GM13977 (cell line): ENCODE measurements around the gene HSPA12A.

Experiments used
- DNase-seq: peaks from one replicate; pipeline ENCODE4 v3.0.0; 2012; ENCODE audit warnings: low spot score
- in situ Hi-C: fragments of 300-500 bp; cut with MboI; formaldehyde crosslinking; loops from one replicate; pipeline ENCODE4 v1.12.0; 2022; ENCODE audit warnings: low sequenced_read_pairs, low pct_unique_long_range_greater_than_20kb, mixed read lengths, inconsistent platforms; ENCODE audit not compliant: unreplicated experiment
- TF ChIP-seq, protein P1 (sequence below): IDR thresholded peaks from 2 replicates; pipeline ENCODE4 v1.5.1; 2012; ENCODE audit warnings: mild to moderate bottlenecking, control low read depth; ENCODE audit not compliant: insufficient read depth; ENCODE audit errors: extremely low read depth, missing control alignments

HSPA12A gene

DNA sequence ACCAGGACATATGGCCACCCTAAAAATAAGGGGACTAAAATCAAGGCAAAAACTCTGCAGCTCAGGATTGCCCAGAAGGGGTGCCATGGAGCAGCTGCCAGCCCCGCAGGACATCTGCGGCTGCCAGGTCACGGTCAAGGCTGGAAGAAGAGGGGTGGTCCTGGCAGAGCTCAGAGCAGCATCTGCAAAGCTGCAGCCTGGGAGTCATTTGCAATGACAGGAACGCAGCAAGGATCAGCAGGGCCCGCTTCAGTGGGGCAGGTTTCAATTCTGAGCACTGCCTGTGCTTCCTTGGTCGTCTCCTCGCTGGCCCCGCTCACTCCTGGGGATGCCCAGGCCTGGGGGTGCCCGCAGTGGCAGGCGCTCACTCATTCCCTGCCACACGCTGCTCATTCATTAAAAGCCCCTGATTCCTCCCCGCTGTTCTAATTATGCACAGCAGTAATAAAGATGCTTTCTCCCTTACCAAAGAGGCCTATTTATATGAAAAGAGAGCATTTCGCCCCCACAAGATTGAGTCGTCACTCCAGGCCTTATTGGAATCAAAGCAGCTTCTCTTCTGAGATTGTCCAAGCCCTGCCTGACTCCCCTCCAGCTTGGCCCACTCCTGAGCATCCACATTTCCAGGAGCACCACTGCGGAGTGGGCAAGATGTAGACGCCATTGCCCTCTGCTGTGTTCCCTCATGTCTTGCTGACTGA, 4.6 kb downstream of the HSPA12A start:
- in situ Hi-C loops = no loop called here
- TF ChIP-seq, protein P1, sequence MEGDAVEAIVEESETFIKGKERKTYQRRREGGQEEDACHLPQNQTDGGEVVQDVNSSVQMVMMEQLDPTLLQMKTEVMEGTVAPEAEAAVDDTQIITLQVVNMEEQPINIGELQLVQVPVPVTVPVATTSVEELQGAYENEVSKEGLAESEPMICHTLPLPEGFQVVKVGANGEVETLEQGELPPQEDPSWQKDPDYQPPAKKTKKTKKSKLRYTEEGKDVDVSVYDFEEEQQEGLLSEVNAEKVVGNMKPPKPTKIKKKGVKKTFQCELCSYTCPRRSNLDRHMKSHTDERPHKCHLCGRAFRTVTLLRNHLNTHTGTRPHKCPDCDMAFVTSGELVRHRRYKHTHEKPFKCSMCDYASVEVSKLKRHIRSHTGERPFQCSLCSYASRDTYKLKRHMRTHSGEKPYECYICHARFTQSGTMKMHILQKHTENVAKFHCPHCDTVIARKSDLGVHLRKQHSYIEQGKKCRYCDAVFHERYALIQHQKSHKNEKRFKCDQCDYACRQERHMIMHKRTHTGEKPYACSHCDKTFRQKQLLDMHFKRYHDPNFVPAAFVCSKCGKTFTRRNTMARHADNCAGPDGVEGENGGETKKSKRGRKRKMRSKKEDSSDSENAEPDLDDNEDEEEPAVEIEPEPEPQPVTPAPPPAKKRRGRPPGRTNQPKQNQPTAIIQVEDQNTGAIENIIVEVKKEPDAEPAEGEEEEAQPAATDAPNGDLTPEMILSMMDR = no peak
- DNase-seq = no peak

DNA sequence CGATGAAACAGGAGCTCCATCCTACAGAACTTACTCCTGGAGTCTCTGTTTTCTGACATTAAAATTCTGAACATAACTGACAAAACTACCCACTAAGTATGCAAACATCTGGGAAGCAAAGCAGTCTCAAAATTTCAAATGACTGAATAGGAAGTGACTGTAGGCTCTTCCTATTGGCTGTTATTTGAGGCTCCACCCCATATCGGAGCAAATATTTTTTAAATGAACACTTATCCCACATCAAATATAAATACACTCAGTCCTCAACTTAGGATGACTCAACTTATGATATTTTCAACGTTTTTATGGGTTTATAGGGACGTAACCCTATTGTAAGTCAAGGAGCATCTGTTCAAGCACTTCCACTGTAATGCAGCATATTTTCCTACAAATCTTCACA, 8.8 kb downstream of the HSPA12A start:
- no peak for DNase-seq
- TF ChIP-seq, protein P1 = no peak
- in situ Hi-C loops = no loop called here

DNA sequence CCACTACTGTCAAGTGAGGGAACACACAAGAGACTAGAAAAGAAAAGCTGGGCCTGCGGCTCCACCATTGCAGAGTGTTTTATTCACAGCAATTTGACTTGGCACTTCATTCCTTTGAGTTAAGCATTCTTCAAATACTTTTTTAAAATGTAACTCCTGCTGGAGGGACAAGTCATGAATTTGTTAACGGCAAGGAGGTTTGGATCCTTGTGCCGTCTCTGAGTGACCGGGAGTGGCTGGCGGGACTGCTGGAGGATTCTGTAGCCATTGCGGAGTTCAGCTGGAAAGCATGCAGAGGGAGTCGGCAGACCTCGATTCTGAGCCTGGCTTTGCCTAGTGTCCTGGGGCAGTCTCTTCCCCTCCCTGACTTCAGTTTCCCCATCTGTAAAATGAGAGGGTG, 9.8 kb downstream of the HSPA12A start:
- DNase-seq = no peak
- TF ChIP-seq, protein P1 = no peak
- in situ Hi-C loops = no loop called here

DNA sequence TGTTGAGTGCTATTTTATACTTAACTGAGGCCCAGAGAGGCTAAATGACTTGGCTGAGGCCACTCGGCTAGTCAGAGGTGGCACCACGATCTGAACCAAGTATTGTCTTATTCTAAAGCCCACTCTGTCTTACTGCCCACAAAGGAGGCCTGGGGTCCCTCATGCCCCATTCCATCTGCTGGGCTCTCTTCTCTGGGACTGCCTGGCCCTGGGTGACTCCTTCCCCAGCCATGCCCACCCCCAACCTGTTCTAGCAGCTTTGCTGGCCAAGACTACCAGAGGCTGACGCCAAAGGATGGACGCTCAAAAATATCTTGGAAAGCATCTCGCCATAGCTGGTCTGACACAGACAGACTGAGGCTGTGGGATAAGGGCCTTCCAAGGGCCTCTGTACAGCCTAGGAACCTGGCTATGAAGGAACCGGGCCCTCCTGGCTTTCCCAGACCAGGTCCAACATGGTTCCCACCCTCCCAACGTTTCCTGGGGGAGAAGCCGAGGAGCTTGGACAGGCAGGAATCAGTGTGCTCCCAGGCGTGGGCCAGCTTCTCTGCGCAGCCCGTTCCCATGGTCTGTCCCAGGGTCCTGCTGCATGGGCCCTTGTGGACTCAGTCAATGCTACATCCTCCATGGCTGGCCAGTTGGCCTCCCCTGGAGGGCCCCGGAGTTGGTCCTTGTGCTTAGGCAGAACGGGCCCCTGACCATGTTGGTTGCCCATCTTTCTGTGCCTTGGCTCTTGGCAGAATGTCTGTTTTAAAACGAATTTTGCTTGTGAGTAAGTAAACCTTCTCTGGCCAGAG, 11.7 kb downstream of the HSPA12A start:
- no peak for DNase-seq
- TF ChIP-seq, protein P1 = no peak
- in situ Hi-C loops = no loop called here

DNA sequence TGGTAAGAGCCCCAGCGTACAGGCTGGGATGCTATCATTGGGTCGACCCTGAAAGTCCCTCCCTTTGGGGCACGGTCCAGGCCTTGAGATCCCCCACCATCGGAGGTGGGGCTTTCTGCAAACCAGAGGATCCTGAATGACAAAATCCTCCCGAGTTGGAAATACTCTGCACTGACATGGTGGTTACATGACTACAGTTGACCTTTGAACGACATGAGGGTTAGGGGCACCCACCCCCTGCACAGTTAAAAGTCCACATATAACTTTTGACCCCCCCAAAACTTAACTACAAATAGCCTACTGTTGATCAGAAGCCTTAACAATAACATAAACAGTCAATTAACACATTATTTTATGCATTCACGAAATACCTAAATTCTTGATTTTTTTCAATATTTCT, 13.1 kb downstream of the HSPA12A start:
- TF ChIP-seq, protein P1 = no peak

DNA sequence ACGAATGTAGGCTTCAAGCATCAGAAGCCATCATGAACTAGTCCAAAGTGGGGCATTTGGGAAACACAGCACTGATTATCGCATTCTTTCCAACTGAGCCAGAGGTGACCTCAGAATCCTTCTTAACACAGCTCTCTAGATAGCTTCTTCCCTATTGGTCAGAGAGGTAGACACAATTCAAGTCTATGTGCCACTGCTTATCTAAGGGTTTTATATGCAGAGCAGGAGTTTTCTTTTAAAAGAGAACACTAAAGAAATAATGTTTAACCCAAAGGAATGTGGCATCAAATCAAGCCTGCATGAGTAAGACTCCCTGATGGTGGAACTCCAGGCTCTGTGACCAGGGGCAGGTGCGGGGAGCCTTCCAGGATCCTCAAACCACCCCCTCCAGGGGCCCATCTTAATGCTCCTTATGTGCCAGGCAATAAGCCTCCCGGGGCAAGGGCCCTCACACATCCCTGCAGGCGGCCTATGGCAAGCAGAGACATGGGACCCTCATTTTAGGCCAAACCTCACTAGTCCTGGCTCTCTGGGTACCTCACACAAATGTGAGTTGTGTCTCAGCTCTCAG, 13.8 kb downstream of the HSPA12A start:
- no peak for DNase-seq
- in situ Hi-C loops = no loop called here
- TF ChIP-seq, protein P1 = no peak

More for the DNA sequence above, 13.1 kb downstream of the HSPA12A start:
- no peak for DNase-seq
- in situ Hi-C loops = no loop called here
